Large intestine (tissue), 3 donors: ENCODE data around the gene MYRIP. TPM values are rescaled to one million over a fixed set of nuclear protein-coding genes. Genes with fewer than 3 reads are reported as not detected.
A peak's percentile ranks its signal among the peaks of the same experiment; 100 is the strongest.
"Not testable (repeated sequence)": the region's sequence is repeated elsewhere in the genome, so short reads cannot be mapped to it uniquely, and the experiment has no call there.

Experiments
- DNase-seq, 2 donors: peaks; one replicate each; pipeline versions ENCODE4 v3.0.0 to v3.0.0-alpha.2; 2013
- H3K27ac ChIP-seq: one replicate; pipeline ENCODE4 v1.5.1; 2013; ENCODE audit warnings: low read length
- H3K27me3 ChIP-seq: 2 replicates; pipeline ENCODE4 v1.6.1; 2013; ENCODE audit warnings: low read length; ENCODE audit not compliant: control insufficient read depth, insufficient read depth
- H3K36me3 ChIP-seq: 2 replicates; pipeline ENCODE4 v1.6.1; 2013; ENCODE audit warnings: low read length; ENCODE audit not compliant: control insufficient read depth, insufficient read depth
- H3K4me1 ChIP-seq: one replicate; pipeline ENCODE4 v1.6.1; 2013; ENCODE audit warnings: low read length; ENCODE audit not compliant: control insufficient read depth, insufficient read depth
- H3K4me3 ChIP-seq: one replicate; pipeline ENCODE4 v1.5.1; 2013; ENCODE audit warnings: low read length
- H3K9me3 ChIP-seq: one replicate; pipeline ENCODE4 v1.6.1; 2013; ENCODE audit warnings: mild to moderate bottlenecking, low read depth, low read length, moderate library complexity; ENCODE audit not compliant: control insufficient read depth
- WGBS: methylation state at CpG from one replicate; pipeline ENCODE4 v1.1.5; 2013; ENCODE audit warnings: low lambda C conversion rate; ENCODE audit not compliant: insufficient coverage; 5-methylcytosine and 5-hydroxymethylcytosine counted together
- polyA plus RNA-seq: library from polyadenylated mRNA; unstranded; fragments of 120-200 nt; gene quantifications from one replicate; pipeline ENCODE4 v1.2.1, GENCODE V29; 2013

The MYRIP gene
- polyA plus RNA-seq, 1 donor = 3.1 TPM

DNA sequence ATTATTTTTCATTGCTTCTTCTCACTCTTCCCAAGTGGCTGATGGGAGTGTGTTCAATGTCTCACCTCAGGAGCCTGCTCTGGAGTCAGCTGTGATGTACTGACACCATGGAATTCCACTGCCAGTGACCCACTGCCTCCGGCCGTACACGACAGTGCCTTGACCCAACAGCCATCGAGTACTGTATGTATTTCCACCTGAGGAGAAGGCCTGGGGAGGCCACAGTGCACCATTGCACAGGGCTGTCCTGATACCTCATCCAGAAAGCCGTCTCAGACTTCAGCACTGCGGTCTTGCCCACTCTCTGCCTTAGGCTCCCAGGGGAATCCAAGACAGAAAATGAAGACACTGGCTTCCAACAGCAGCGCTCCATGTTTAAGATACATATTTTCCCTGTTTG is 448.7 kb downstream of the MYRIP start:
- Histone ChIP-seq H3K4me3 (no peak overlapping the region), H3K27me3 (no peaks in the 10 kb centered on the region), H3K36me3 (peaks cover 2% of the 10 kb centered on the region), H3K9me3 (no peaks in the 10 kb centered on the region), H3K27ac (no peak overlapping the region), H3K4me1 (no peaks in the 10 kb centered on the region)
- WGBS = no CpG with 5 or more reads among the region's 7 CpGs
- no peak for DNase-seq

GRCh38 chr3:40258555-40258954 is 449.1 kb downstream of the MYRIP start:
- no peak overlapping the region for H3K4me3 ChIP-seq
- no peak overlapping the region for H3K27ac ChIP-seq
- H3K4me1 ChIP-seq = no peaks in the 10 kb centered on the region
- H3K36me3 ChIP-seq = peaks cover 2% of the 10 kb centered on the region
- DNase-seq = no peak
- WGBS = no CpG with 5 or more reads among the region's 1 CpG
- H3K27me3 ChIP-seq = no peaks in the 10 kb centered on the region
- H3K9me3 ChIP-seq = no peaks in the 10 kb centered on the region

DNA sequence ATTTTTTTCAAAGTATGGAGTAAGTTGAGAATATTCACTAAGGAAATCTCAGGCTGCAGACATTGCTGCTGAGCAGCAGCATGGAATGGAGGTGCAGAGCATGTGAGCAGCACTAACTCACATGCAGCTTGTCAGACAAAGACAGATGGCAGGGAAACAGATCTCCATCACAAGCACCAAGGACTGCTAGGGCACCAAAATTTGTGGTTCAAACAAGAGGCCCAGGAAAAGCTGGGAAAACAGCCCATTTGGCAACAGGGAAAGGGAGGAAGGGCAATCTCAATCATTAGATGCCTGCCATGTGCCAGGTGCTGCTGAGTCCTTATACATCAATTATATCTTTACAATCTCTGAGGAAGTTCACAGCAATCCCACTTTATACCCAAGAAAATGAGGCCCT is 452.9 kb downstream of the MYRIP start:
- no peak for DNase-seq
- H3K4me1 ChIP-seq = no peaks in the 10 kb centered on the region
- no peaks in the 10 kb centered on the region for H3K27me3 ChIP-seq
- peaks cover 2% of the 10 kb centered on the region for H3K36me3 ChIP-seq
- H3K4me3 ChIP-seq = no peak overlapping the region
- H3K9me3 ChIP-seq = no peaks in the 10 kb centered on the region
- no peak overlapping the region for H3K27ac ChIP-seq

GRCh38 chr3:40264451-40264850 is 455.0 kb downstream of the MYRIP start:
- Histone ChIP-seq H3K27ac (no peak overlapping the region), H3K9me3 (no peaks in the 10 kb centered on the region), H3K4me3 (no peak overlapping the region), H3K4me1 (peaks cover 9% of the 10 kb centered on the region), H3K36me3 (no peaks in the 10 kb centered on the region), H3K27me3 (no peaks in the 10 kb centered on the region)
- 100% methylated on average over 1 of the region's 1 CpG for WGBS
- no peak for DNase-seq

GRCh38 chr3:40265181-40265580 is 455.8 kb downstream of the MYRIP start:
- H3K4me1 ChIP-seq = peaks cover 9% of the 10 kb centered on the region
- no peaks in the 10 kb centered on the region for H3K27me3 ChIP-seq
- no peak overlapping the region for H3K27ac ChIP-seq
- no peaks in the 10 kb centered on the region for H3K36me3 ChIP-seq
- no peak overlapping the region for H3K4me3 ChIP-seq
- no peak for DNase-seq
- H3K9me3 ChIP-seq = no peaks in the 10 kb centered on the region

DNA sequence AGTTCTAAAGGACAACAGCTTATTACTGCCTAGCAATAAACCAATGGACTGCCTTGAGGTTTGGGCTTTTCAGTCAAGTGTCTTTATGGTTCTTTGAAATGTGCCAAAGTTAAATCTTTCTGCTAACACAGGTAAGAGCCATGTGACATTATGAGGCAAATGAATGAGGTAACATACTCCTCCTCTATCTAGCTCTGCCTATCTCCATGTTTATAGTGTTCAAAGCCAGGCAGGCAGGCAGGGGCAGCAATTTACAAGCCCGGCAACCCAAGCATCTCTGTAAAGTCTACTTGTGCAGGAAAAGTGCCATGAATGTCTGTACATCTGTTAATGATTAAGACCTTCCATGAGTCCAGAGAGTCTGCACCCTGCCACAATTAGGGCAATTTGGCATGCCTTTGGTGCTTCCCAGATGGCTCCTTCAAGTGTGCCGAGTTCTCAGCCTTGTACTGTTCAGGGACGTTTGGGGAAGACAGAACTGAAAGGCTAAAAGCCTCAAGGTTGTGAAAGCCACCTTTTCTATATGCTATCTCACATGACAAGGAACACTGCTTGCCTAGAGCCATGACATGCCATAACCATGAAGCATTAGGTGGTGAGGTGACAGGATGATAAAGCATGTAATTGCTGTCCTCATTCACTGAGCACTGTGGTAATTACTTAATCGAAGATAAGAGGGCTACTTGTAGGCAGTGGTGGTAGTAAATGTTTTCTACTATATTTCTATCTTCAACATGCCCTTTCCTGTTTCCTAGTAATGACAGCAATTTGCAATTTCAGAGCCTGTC is 458.7 kb downstream of the MYRIP start:
- Histone ChIP-seq H3K4me3 (no peak overlapping the region), H3K36me3 (no peaks in the 10 kb centered on the region), H3K9me3 (no peaks in the 10 kb centered on the region), H3K27ac (peak overlapping the region; percentile 63), H3K4me1 (peaks cover 9% of the 10 kb centered on the region), H3K27me3 (no peaks in the 10 kb centered on the region)
- WGBS = no CpG with 5 or more reads among the region's 4 CpGs
- peak; percentile 23 to 74 for DNase-seq

- Histone ChIP-seq H3K4me1 (peaks cover 9% of the 10 kb centered on the region), H3K4me3 (no peak overlapping the region), H3K9me3 (no peaks in the 10 kb centered on the region), H3K27me3 (no peaks in the 10 kb centered on the region), H3K36me3 (no peaks in the 10 kb centered on the region), H3K27ac (no peak overlapping the region)
- no peak for DNase-seq
- no CpG with 5 or more reads among the region's 2 CpGs for whole genome bisulfite sequencing
These were observed 459.6 kb downstream of the MYRIP start for GRCh38 chr3:40268802-40269524.

- no peaks in the 10 kb centered on the region for H3K4me1 ChIP-seq
- no peak for DNase-seq
- H3K27me3 ChIP-seq = no peaks in the 10 kb centered on the region
- WGBS = no CpG with 5 or more reads among the region's 1 CpG
- H3K36me3 ChIP-seq = no peaks in the 10 kb centered on the region
- H3K9me3 ChIP-seq = no peaks in the 10 kb centered on the region
- H3K4me3 ChIP-seq = no peak overlapping the region
- no peak overlapping the region for H3K27ac ChIP-seq
These were observed 469.4 kb downstream of the MYRIP start for GRCh38 chr3:40278791-40279190.

GRCh38 chr3:40281995-40282394 is 472.6 kb downstream of the MYRIP start:
- Histone ChIP-seq H3K4me1 (no peaks in the 10 kb centered on the region), H3K27ac (no peak overlapping the region), H3K9me3 (no peaks in the 10 kb centered on the region), H3K27me3 (no peaks in the 10 kb centered on the region), H3K4me3 (no peak overlapping the region), H3K36me3 (no peaks in the 10 kb centered on the region)
- WGBS = 90% methylated on average over 2 of the region's 2 CpGs
- no peak for DNase-seq

- H3K4me3 ChIP-seq, H3K4me1 ChIP-seq, H3K9me3 ChIP-seq, H3K27ac ChIP-seq, H3K36me3 ChIP-seq, DNase-seq, H3K27me3 ChIP-seq: not testable (repeated sequence)
- no CpG with 5 or more reads among the region's 5 CpGs for WGBS
These were observed 473.6 kb downstream of the MYRIP start for GRCh38 chr3:40283057-40283456.

DNA sequence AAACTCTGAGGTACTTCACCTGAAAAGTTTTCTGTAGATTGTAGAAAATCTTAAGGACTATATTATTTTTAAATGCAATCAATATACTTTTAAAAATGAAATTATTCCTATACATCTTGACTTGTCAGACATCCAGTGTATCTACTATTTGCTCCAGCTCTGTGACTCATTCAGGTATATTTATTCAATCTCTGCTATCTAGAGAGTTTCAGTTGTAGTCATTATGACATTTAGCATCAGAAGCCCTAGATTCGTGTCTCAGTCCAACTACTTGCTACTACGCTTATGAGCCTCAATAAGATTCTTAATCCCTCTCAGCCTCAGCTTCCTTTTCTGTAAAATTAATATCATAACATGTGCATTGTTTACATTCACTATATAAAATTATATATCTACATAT is 477.8 kb downstream of the MYRIP start:
- Histone ChIP-seq H3K4me1 (no peaks in the 10 kb centered on the region), H3K27me3 (no peaks in the 10 kb centered on the region), H3K9me3 (peaks cover 9% of the 10 kb centered on the region), H3K27ac (no peak overlapping the region), H3K4me3 (no peak overlapping the region), H3K36me3 (peaks cover 5% of the 10 kb centered on the region)
- DNase-seq = no peak
- WGBS = no CpG with 5 or more reads among the region's 2 CpGs
